Endothelial cell of umbilical vein (primary cell): ENCODE measurements around the gene CASP7. TPM values are rescaled to one million over a fixed set of nuclear protein-coding genes. Genes with fewer than 3 reads are reported as not detected.

Experiments
- BruUV-seq: library from RNA; stranded (reverse); fragments of 400-500 nt; replicated peaks from 2 replicates; lab custom pipeline; 2021; lab: Mats Ljungman, UMichigan
- CTCF ChIA-PET: fragments of 300-600, 350-600 bp; sonication (Branson Sonifier 250); formaldehyde crosslinking; loops from one replicate; lab custom pipeline; 2021; ENCODE audit warnings: antibody characterized with exemption, inconsistent platforms; lab: Charles Lee
- POLR2A ChIA-PET: fragments of 300-600, 350-600 bp; sonication (Branson Sonifier 250); formaldehyde crosslinking; loops from one replicate; lab custom pipeline; 2021; ENCODE audit warnings: antibody characterized with exemption, inconsistent platforms; lab: Charles Lee
- DNase-seq: peaks from one replicate; pipeline ENCODE4 v3.0.0-alpha.2; 2011; ENCODE audit warnings: low read depth, low spot score
- FAIRE-seq: peaks from 2 replicates; lab custom pipeline; 2011; peaks lifted over from hg19 to GRCh38; lab: Jason Lieb, UNC
- H2AFZ ChIP-seq: 2 replicates; pipeline ENCODE4 v1.6.0; 2012; ENCODE audit warnings: low read depth, low read length, control low read depth, inconsistent platforms
- H3K27ac ChIP-seq: 2 replicates; pipeline ENCODE4 v1.5.1; 2011; ENCODE audit warnings: low read depth, mild to moderate bottlenecking, control low read depth, low read length, moderate library complexity; ENCODE audit not compliant: insufficient read depth
- H3K27me3 ChIP-seq, 2 experiments: 2 replicates each; pipeline versions ENCODE4 v1.6.0 to v1.6.1; 2011; ENCODE audit warnings: low read length in 2 of 2, mixed read lengths in 1 of 2; ENCODE audit not compliant: control insufficient read depth in 2 of 2, insufficient read depth in 2 of 2
- H3K36me3 ChIP-seq, 2 experiments: 2 replicates in 1 of 2; 3 replicates in 1 of 2; pipeline ENCODE4 v1.5.1; 2011; ENCODE audit warnings: low read length in 2 of 2, mild to moderate bottlenecking in 1 of 2, moderate library complexity in 1 of 2; ENCODE audit not compliant: control insufficient read depth in 2 of 2, insufficient read depth in 2 of 2; ENCODE audit errors: extremely low read depth in 1 of 2
- H3K4me1 ChIP-seq: 3 replicates; pipeline ENCODE4 v1.5.1; 2011; ENCODE audit warnings: mild to moderate bottlenecking, low read length; ENCODE audit not compliant: control insufficient read depth, insufficient read depth; ENCODE audit errors: extremely low read depth
- H3K4me2 ChIP-seq: 2 replicates; pipeline ENCODE4 v1.6.1; 2011; ENCODE audit warnings: low read length, control low read depth, mixed read lengths; ENCODE audit not compliant: insufficient read depth
- H3K4me3 ChIP-seq, 3 experiments: fragments of 200-600 bp in 1 of 3; sonication (generic), shearing (Covaris generic) in 1 of 3; replicated peaks in 1 of 3; 2 replicates each; pipeline ENCODE4 v1.5.1; 2011 to 2016; ENCODE audit warnings: control low read depth in 3 of 3, low read length in 3 of 3, mild to moderate bottlenecking in 2 of 3, inconsistent platforms in 1 of 3, low read depth in 1 of 3, moderate library complexity in 1 of 3; ENCODE audit not compliant: insufficient read depth in 1 of 3
- H3K79me2 ChIP-seq: 2 replicates; pipeline ENCODE4 v1.6.0; 2012; ENCODE audit warnings: low read length, inconsistent platforms; ENCODE audit not compliant: control insufficient read depth, insufficient read depth
- H3K9ac ChIP-seq: replicated peaks from 2 replicates; pipeline ENCODE3; 2011; ENCODE audit warnings: low read length, control low read depth; ENCODE audit not compliant: insufficient read depth; ENCODE audit errors: extremely low read depth
- H3K9me1 ChIP-seq: replicated peaks from 3 replicates; pipeline ENCODE4 v1.6.0; 2011; ENCODE audit warnings: mild to moderate bottlenecking, low read length; ENCODE audit not compliant: control insufficient read depth, insufficient read depth; ENCODE audit errors: extremely low read depth
- H3K9me3 ChIP-seq: replicated peaks from 2 replicates; pipeline ENCODE4 v1.5.1; 2012; ENCODE audit warnings: low read length, inconsistent platforms; ENCODE audit not compliant: control insufficient read depth, insufficient read depth
- H4K20me1 ChIP-seq: replicated peaks from 2 replicates; pipeline ENCODE3; 2011; ENCODE audit warnings: mild to moderate bottlenecking, low read length; ENCODE audit not compliant: control insufficient read depth, insufficient read depth; ENCODE audit errors: extremely low read depth
- EZH2 ChIP-seq: IDR thresholded peaks from 2 replicates; pipeline ENCODE4 v1.6.1; 2012; ENCODE audit warnings: borderline replicate concordance, low read depth, mild to moderate bottlenecking, moderate library complexity, low read length, inconsistent platforms; ENCODE audit not compliant: severe bottlenecking
- FOS ChIP-seq: IDR thresholded peaks from 2 replicates; pipeline ENCODE4 v1.6.1; 2011; ENCODE audit warnings: mild to moderate bottlenecking, low read length, moderate library complexity, borderline replicate concordance; ENCODE audit not compliant: insufficient read depth
- GATA2 ChIP-seq: IDR thresholded peaks from 2 replicates; pipeline ENCODE4 v1.7.0; 2011; ENCODE audit warnings: low read depth, mild to moderate bottlenecking, moderate library complexity, mixed read lengths, low read length; ENCODE audit not compliant: insufficient read length, insufficient read depth
- JUN ChIP-seq: IDR thresholded peaks from 2 replicates; pipeline ENCODE4 v1.6.1; 2011; ENCODE audit warnings: borderline replicate concordance, low read depth; ENCODE audit not compliant: insufficient read length, insufficient read depth
- MAX ChIP-seq: IDR thresholded peaks from 2 replicates; pipeline ENCODE4 v1.6.1; 2011; ENCODE audit not compliant: insufficient read depth, insufficient read length
- MYC ChIP-seq: IDR thresholded peaks from one replicate; pipeline ENCODE4 v1.6.1; 2011; ENCODE audit warnings: mild to moderate bottlenecking, low read depth, low read length
- POLR2A ChIP-seq: IDR thresholded peaks from 2 replicates; pipeline ENCODE4 v1.6.1; 2012; ENCODE audit warnings: low read depth, mild to moderate bottlenecking, control low read depth, low read length
- POLR2AphosphoS5 ChIP-seq: IDR thresholded peaks from 2 replicates; pipeline ENCODE4 v1.6.1; 2012; ENCODE audit warnings: low read depth, mild to moderate bottlenecking, control low read depth, low read length, moderate library complexity; ENCODE audit not compliant: insufficient read depth
- dilution Hi-C: fragments of 300-500 bp; cut with MboI; formaldehyde crosslinking; loops from one replicate; pipeline ENCODE4 v1.15.0; 2019; ENCODE audit warnings: low sequenced_read_pairs; ENCODE audit not compliant: extremely low pct_ligation_motif_present
- intact Hi-C: fragments of 100-400 bp; cut with micrococcal nuclease; formaldehyde crosslinking; loops from one replicate; pipeline ENCODE4 v1.10.0; 2022
- polyA plus RNA-seq, 4 experiments: library from polyadenylated mRNA; depleted of rRNA in 3 of 4; stranded (reverse) in 3 of 4; unstranded in 1 of 4; fragments of >200 nt; gene quantifications; 2 replicates each; pipeline versions ENCODE4 v1.2.1 to v1.2.3, GENCODE V29; 2011 to 2012; ENCODE audit warnings: missing spikeins in 1 of 4
- total RNA-seq: library from RNA; stranded (reverse); gene quantifications from 2 replicates; pipeline ENCODE4 v1.2.3, GENCODE V29; 2021
- TF ChIP-seq, protein P1 (sequence below), 2 donors: IDR thresholded peaks; 1 replicate in 1 of 2; 2 replicates in 1 of 2; pipeline ENCODE4 v1.5.1; 2011; ENCODE audit warnings: low read length in 2 of 2, mild to moderate bottlenecking in 2 of 2, moderate library complexity in 2 of 2, control low read depth in 1 of 2, inconsistent platforms in 1 of 2, low read depth in 1 of 2; ENCODE audit not compliant: insufficient read depth in 1 of 2; ENCODE audit errors: extremely low read depth in 1 of 2

The CASP7 gene
- total and polyA plus RNA-seq, 2 donors (not counting 3 experiments of a cell fraction or from before 2014, with no cell fraction given), result 14.6 to 54.3 TPM

DNA sequence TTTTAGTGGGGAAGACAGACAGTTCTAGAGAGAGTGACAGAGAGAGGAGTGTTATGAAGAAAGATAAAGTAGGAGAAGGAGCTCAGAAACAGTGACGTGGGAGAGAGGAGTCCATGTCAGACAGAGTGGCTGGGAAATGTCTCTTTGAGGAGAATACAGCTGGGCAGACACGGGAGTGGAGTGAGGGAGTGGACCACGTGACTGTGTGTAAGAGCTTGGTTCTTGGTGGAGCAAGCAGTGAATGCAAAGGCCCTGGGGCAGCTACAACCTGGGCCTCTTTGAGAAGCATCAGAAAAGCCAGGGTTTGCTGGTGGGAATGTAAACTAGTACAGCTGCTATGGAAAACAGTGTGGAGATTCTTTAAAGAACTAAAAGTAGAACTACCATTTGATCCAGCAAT is 59.9 kb downstream of the CASP7 start:
- H3K4me3 ChIP-seq, result no peak overlapping the region
- no peaks in the 10 kb centered on the region for H4K20me1 ChIP-seq
- H3K9me3 ChIP-seq, result no peaks in the 10 kb centered on the region
- POLR2A ChIA-PET, result no interaction called here
- DNase-seq, result no peak
- no peaks in the 10 kb centered on the region for H3K27me3 ChIP-seq
- H3K27ac ChIP-seq, result no peak overlapping the region
- H3K79me2 ChIP-seq, result no peaks in the 10 kb centered on the region
- H2AFZ ChIP-seq, result no peak overlapping the region
- no peaks in the 10 kb centered on the region for H3K36me3 ChIP-seq
- no peaks in the 10 kb centered on the region for H3K4me1 ChIP-seq
- no peak for TF ChIP-seq GATA2
- no peak for TF ChIP-seq FOS
- no peak for TF ChIP-seq EZH2
- TF ChIP-seq, protein P1, sequence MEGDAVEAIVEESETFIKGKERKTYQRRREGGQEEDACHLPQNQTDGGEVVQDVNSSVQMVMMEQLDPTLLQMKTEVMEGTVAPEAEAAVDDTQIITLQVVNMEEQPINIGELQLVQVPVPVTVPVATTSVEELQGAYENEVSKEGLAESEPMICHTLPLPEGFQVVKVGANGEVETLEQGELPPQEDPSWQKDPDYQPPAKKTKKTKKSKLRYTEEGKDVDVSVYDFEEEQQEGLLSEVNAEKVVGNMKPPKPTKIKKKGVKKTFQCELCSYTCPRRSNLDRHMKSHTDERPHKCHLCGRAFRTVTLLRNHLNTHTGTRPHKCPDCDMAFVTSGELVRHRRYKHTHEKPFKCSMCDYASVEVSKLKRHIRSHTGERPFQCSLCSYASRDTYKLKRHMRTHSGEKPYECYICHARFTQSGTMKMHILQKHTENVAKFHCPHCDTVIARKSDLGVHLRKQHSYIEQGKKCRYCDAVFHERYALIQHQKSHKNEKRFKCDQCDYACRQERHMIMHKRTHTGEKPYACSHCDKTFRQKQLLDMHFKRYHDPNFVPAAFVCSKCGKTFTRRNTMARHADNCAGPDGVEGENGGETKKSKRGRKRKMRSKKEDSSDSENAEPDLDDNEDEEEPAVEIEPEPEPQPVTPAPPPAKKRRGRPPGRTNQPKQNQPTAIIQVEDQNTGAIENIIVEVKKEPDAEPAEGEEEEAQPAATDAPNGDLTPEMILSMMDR (IDR thresholded peaks at IDR 0.05; ENCODE audit: extremely low read depth in 1 of 2, insufficient read depth in 1 of 2, low read depth in 1 of 2, low read length in 2 of 2), result no peak
- dilution Hi-C loops, result no loop called here
- no peak for FAIRE-seq
- H3K9me1 ChIP-seq, result no peaks in the 10 kb centered on the region
- H3K9ac ChIP-seq, result no peak overlapping the region
- BruUV-seq, result no TSS peak
- CTCF ChIA-PET, result no interaction called here
- intact Hi-C loops, result no loop called here
- H3K4me2 ChIP-seq, result no peak overlapping the region

DNA sequence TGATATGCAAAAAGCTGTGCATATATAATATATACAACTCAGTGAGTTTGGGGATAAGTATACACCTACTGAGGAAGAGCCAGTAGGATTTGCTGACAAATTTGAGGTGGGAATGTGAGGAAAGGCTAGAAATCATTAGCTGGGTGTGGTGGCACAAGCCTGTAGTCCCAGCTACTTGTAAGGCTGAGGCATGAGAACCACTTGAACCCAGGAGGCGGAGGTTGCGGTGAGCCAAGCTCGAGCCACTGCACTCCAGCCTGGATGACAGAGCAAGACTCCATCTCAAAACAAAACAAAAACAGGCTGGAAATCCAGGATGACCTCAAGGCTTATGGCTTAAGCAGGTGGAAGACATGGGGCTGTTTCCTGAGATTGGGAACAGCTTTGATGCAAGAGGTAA is 61.1 kb downstream of the CASP7 start:
- H3K9me3 ChIP-seq, result no peaks in the 10 kb centered on the region
- no peaks in the 10 kb centered on the region for H3K4me1 ChIP-seq
- dilution Hi-C loops, result no loop called here
- H3K79me2 ChIP-seq, result no peaks in the 10 kb centered on the region
- DNase-seq, result no peak
- no peaks in the 10 kb centered on the region for H3K9me1 ChIP-seq
- POLR2A ChIA-PET, result no interaction called here
- intact Hi-C loops, result no loop called here
- H3K36me3 ChIP-seq, result no peaks in the 10 kb centered on the region
- no peak overlapping the region for H3K9ac ChIP-seq
- no peak overlapping the region for H3K4me2 ChIP-seq
- no TSS peak for BruUV-seq
- H3K27ac ChIP-seq, result no peak overlapping the region
- H3K27me3 ChIP-seq, result no peaks in the 10 kb centered on the region
- no peak overlapping the region for H3K4me3 ChIP-seq
- H4K20me1 ChIP-seq, result no peaks in the 10 kb centered on the region
- CTCF ChIA-PET, result no interaction called here
- H2AFZ ChIP-seq, result no peak overlapping the region
- no peak for FAIRE-seq
- TF ChIP-seq POLR2AphosphoS5, result no peak
- TF ChIP-seq MYC, result no peak
- no peak for TF ChIP-seq MAX
- no peak for TF ChIP-seq POLR2A
- TF ChIP-seq JUN, result no peak
- no peak for TF ChIP-seq GATA2
